Measurements from ENCODE around the gene PLOD3.

PLOD3 gene

DNA sequence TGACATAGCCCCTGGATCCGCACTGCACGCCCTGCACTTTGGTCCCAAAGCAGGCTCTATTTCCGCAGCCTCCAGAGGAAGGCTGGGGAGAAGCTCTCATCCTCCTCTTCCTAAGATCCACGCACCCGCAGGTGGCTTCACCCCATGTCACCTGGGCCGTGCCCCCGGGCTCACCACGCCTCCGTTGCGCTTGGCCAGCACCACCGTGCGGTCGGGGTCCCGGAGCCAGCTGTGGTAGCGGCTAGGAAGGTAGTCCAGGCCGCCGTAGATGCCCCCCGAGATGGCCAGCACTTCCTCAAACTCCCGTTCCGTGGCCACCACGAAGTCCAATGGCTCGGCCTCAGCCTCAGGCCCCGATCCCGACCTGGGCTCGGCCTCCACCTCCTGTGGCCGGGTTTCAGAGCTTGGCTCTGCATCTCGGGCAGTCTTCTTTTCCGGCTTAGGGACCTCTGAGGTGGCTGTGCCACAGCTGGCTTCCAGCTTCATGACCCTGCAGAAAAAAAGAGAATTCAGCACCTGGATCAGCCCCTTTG, 43.0 kb downstream of the PLOD3 start:
- no peaks in the 10 kb centered on the region for H3K9me2 ChIP-seq (replicated peaks; ENCODE audit: insufficient read depth, low read length)
- no peaks in the 10 kb centered on the region for H3K27me3 ChIP-seq (ENCODE audit: low read length)
- no peak overlapping the region for H3K9ac ChIP-seq (ENCODE audit: low read length)
- H3K4me2 ChIP-seq (ENCODE audit: low read depth, low read length, poor library complexity, severe bottlenecking), result no peak overlapping the region
- H3F3A ChIP-seq (ENCODE audit: insufficient read depth), result no peaks in the 10 kb centered on the region
- no peak overlapping the region for H2AFZ ChIP-seq (ENCODE audit: low read depth, low read length, severe bottlenecking)
- H3K36me3 ChIP-seq (ENCODE audit: low read length), result no peaks in the 10 kb centered on the region
- no peak for TF ChIP-seq EZH2phosphoT487 (conservative IDR thresholded peaks at IDR 0.05; ENCODE audit: low read length)
- TF ChIP-seq, protein P1, sequence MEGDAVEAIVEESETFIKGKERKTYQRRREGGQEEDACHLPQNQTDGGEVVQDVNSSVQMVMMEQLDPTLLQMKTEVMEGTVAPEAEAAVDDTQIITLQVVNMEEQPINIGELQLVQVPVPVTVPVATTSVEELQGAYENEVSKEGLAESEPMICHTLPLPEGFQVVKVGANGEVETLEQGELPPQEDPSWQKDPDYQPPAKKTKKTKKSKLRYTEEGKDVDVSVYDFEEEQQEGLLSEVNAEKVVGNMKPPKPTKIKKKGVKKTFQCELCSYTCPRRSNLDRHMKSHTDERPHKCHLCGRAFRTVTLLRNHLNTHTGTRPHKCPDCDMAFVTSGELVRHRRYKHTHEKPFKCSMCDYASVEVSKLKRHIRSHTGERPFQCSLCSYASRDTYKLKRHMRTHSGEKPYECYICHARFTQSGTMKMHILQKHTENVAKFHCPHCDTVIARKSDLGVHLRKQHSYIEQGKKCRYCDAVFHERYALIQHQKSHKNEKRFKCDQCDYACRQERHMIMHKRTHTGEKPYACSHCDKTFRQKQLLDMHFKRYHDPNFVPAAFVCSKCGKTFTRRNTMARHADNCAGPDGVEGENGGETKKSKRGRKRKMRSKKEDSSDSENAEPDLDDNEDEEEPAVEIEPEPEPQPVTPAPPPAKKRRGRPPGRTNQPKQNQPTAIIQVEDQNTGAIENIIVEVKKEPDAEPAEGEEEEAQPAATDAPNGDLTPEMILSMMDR (IDR thresholded peaks at IDR 0.05; ENCODE audit: insufficient read depth, low read length, poor library complexity, severe bottlenecking), result no peak
- no peaks in the 10 kb centered on the region for H3K79me2 ChIP-seq (ENCODE audit: insufficient read depth, low read length)
- no peaks in the 10 kb centered on the region for H4K20me1 ChIP-seq (ENCODE audit: low read depth, low read length)
- no peaks in the 10 kb centered on the region for H3K9me3 ChIP-seq (ENCODE audit: insufficient read depth, low read length)
- no peak overlapping the region for H3K4me3 ChIP-seq (ENCODE audit: insufficient read depth, low read length, poor library complexity, severe bottlenecking)
- no peak overlapping the region for H3K27ac ChIP-seq (ENCODE audit: low read depth, low read length)

DNA sequence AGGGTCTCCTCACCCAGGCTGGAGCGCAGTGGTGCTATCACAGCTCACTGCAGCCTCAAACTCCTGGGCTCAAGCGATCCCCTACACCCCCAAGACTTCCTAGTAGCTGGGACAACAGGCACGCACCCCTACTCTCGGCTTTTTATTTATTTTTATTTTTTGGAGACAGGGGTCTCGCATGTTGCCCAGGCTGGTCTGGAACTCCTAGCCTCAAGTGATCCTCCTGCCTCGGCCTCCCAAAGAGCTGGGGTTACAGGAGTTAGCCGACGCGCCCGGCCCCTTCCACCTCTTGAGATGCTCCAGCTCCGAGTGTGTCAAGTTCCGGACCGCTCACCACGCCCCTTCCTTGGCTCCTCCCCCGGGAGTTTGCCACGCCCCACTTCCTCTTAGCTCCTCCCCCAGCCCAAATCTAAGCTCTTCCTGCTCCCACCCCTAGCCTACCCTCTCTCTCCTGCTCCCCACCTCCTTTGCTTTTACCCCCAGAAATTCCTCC, 43.6 kb downstream of the PLOD3 start:
- H3K4me3 ChIP-seq (ENCODE audit: insufficient read depth, low read length, poor library complexity, severe bottlenecking), result no peak overlapping the region
- no peaks in the 10 kb centered on the region for H4K20me1 ChIP-seq (ENCODE audit: low read depth, low read length)
- H3K9me3 ChIP-seq (ENCODE audit: insufficient read depth, low read length), result no peaks in the 10 kb centered on the region
- H3K9me2 ChIP-seq (replicated peaks; ENCODE audit: insufficient read depth, low read length), result no peaks in the 10 kb centered on the region
- no peak overlapping the region for H3K9ac ChIP-seq (ENCODE audit: low read length)
- H3F3A ChIP-seq (ENCODE audit: insufficient read depth), result no peaks in the 10 kb centered on the region
- TF ChIP-seq EZH2phosphoT487 (conservative IDR thresholded peaks at IDR 0.05; ENCODE audit: low read length), result no peak
- TF ChIP-seq, protein P1 (IDR thresholded peaks at IDR 0.05; ENCODE audit: insufficient read depth, low read length, poor library complexity, severe bottlenecking), result no peak
- H2AFZ ChIP-seq (ENCODE audit: low read depth, low read length, severe bottlenecking), result no peak overlapping the region
- no peaks in the 10 kb centered on the region for H3K36me3 ChIP-seq (ENCODE audit: low read length)
- H3K27me3 ChIP-seq (ENCODE audit: low read length), result no peaks in the 10 kb centered on the region
- no peaks in the 10 kb centered on the region for H3K79me2 ChIP-seq (ENCODE audit: insufficient read depth, low read length)
- H3K4me2 ChIP-seq (ENCODE audit: low read depth, low read length, poor library complexity, severe bottlenecking), result no peak overlapping the region
- no peak overlapping the region for H3K27ac ChIP-seq (ENCODE audit: low read depth, low read length)

DNA sequence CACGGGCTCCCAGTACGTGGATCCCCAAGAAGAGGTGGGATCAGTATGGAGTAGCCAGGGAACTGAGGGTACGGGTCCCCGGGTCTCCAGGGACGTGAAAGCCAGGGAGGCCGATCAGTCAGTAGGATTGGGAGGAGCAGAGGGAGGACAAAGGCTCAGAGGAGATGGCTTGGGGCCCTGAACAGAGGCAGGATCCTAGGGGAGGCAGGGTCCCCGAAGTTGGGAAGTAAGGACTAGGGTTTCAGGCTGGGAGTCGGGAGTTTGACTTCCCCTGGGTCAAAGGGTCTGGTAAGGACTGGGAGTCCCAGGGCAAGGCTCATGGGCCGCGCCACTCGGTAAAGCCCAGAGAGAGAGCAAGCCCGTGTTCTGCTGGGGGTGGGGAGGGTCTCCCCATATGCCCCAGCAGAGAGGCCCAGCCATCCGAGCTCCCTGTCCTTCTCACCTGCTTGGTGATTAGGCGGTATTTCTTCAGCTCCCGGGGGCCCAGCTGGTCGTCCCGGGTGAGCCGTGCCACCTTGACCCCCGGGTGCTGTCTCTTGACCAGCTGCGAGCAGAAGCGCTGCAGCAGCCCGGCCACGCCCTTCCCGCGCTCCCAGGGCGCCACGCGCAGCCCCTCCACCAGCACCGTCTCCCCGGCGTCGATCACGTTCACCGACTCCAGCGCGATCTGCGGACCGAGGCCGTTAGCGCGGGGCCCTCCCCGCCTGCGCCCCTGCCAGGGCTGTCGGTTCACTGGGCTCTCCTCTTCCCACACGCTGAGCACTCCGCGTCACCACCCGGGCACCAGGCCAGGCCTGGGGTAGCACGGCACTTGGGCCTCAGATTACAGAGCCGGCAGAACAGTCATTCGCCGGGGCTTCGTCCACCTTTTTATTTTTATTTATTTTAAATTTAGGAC, 44.3 kb downstream of the PLOD3 start:
- Histone ChIP-seq H4K20me1 (ENCODE audit: low read depth, low read length) (no peaks in the 10 kb centered on the region), H3F3A (ENCODE audit: insufficient read depth) (no peaks in the 10 kb centered on the region), H3K27me3 (ENCODE audit: low read length) (no peaks in the 10 kb centered on the region), H3K9ac (ENCODE audit: low read length) (no peak overlapping the region), H3K4me3 (ENCODE audit: insufficient read depth, low read length, poor library complexity, severe bottlenecking) (no peak overlapping the region), H3K79me2 (ENCODE audit: insufficient read depth, low read length) (no peaks in the 10 kb centered on the region), H3K27ac (ENCODE audit: low read depth, low read length) (no peak overlapping the region), H3K36me3 (ENCODE audit: low read length) (no peaks in the 10 kb centered on the region), H3K4me2 (ENCODE audit: low read depth, low read length, poor library complexity, severe bottlenecking) (no peak overlapping the region), H3K9me2 (replicated peaks; ENCODE audit: insufficient read depth, low read length) (no peaks in the 10 kb centered on the region), H3K9me3 (ENCODE audit: insufficient read depth, low read length) (no peaks in the 10 kb centered on the region), H2AFZ (ENCODE audit: low read depth, low read length, severe bottlenecking) (no peak overlapping the region)
- no peak for TF ChIP-seq EZH2phosphoT487 (conservative IDR thresholded peaks at IDR 0.05; ENCODE audit: low read length)

Measured in SU-DHL-6 (cell line).